SK-N-MC (cell line): ENCODE data around the gene ZNF692.

Source experiments
- DNase-seq: peaks from one replicate; pipeline ENCODE4 v3.0.0-alpha.2; 2011; ENCODE audit warnings: low read depth, low spot score
- H3K27ac ChIP-seq: fragments of 200-600 bp; sonication (generic); 2 replicates; pipeline ENCODE4 v1.5.1; 2016; ENCODE audit warnings: mixed run types
- H3K36me3 ChIP-seq: fragments of 200-600 bp; sonication (generic); 2 replicates; pipeline ENCODE4 v1.6.1; 2017; ENCODE audit warnings: antibody characterized with exemption, low read length, mixed read lengths; ENCODE audit not compliant: insufficient read depth
- H3K4me3 ChIP-seq: fragments of 200-600 bp; sonication (generic); 2 replicates; pipeline ENCODE4 v1.5.1; 2016
- H3K9ac ChIP-seq: fragments of 200-600 bp; sonication (generic); 2 replicates; pipeline ENCODE4 v1.8.0; 2017; ENCODE audit warnings: mixed run types, mixed read lengths; ENCODE audit not compliant: insufficient read length
- H3K9me3 ChIP-seq: fragments of 200-600 bp; sonication (generic); 2 replicates; pipeline ENCODE4 v1.6.1; 2017; ENCODE audit warnings: low read depth, mild to moderate bottlenecking, antibody characterized with exemption, low read length, moderate library complexity, mixed read lengths
- EZH2 ChIP-seq: fragments of 200-600 bp; sonication (generic); IDR thresholded peaks from one replicate; pipeline ENCODE4 v1.6.1; 2017; ENCODE audit warnings: antibody characterized with exemption
- FOXP2 ChIP-seq: optimal IDR thresholded peaks from 2 replicates; pipeline ENCODE3; 2011; ENCODE audit warnings: mild to moderate bottlenecking, moderate library complexity; ENCODE audit not compliant: insufficient read depth; ENCODE audit errors: extremely low read length, control extremely low read depth
- POLR2AphosphoS5 ChIP-seq: IDR thresholded peaks from 2 replicates; pipeline ENCODE4 v1.6.1; 2012; ENCODE audit warnings: mild to moderate bottlenecking, low read depth, low read length, borderline replicate concordance

The ZNF692 gene

GRCh38 chr1:248855580-248855979 is 3.3 kb downstream of the ZNF692 start:
- no peak overlapping the region for H3K9ac ChIP-seq
- no peak for TF ChIP-seq POLR2AphosphoS5
- no peak for TF ChIP-seq FOXP2
- no peak for TF ChIP-seq EZH2
- no peak overlapping the region for H3K4me3 ChIP-seq
- H3K36me3 ChIP-seq = peaks cover 53% of the 10 kb centered on the region
- no peak overlapping the region for H3K27ac ChIP-seq
- no peak for DNase-seq
- no peaks in the 10 kb centered on the region for H3K9me3 ChIP-seq

GRCh38 chr1:248853663-248854375 is 5.1 kb downstream of the ZNF692 start:
- DNase-seq = no peak
- Histone ChIP-seq H3K4me3 (no peak overlapping the region), H3K36me3 (peaks cover 71% of the 10 kb centered on the region), H3K27ac (no peak overlapping the region), H3K9ac (no peak overlapping the region), H3K9me3 (no peaks in the 10 kb centered on the region)
- TF ChIP-seq POLR2AphosphoS5 = no peak
- no peak for TF ChIP-seq FOXP2
- no peak for TF ChIP-seq EZH2

GRCh38 chr1:248852481-248853405 is 6.1 kb downstream of the ZNF692 start:
- Histone ChIP-seq H3K9ac (no peak overlapping the region), H3K36me3 (peaks cover 72% of the 10 kb centered on the region)
- no peak for DNase-seq

GRCh38 chr1:248851390-248851789 is 7.5 kb downstream of the ZNF692 start:
- Histone ChIP-seq H3K9ac (no peak overlapping the region), H3K27ac (no peak overlapping the region), H3K9me3 (no peaks in the 10 kb centered on the region), H3K36me3 (peaks cover 77% of the 10 kb centered on the region), H3K4me3 (no peak overlapping the region)
- DNase-seq = no peak
- no peak for TF ChIP-seq EZH2
- TF ChIP-seq POLR2AphosphoS5 = no peak
- TF ChIP-seq FOXP2 = no peak

More at GRCh38 chr1:248852481-248853405, 6.1 kb downstream of the ZNF692 start:
- Histone ChIP-seq H3K27ac (no peak overlapping the region), H3K9me3 (no peaks in the 10 kb centered on the region), H3K4me3 (no peak overlapping the region)
- no peak for TF ChIP-seq FOXP2
- no peak for TF ChIP-seq EZH2
- no peak for TF ChIP-seq POLR2AphosphoS5

GRCh38 chr1:248850536-248851251 is 8.2 kb downstream of the ZNF692 start:
- TF ChIP-seq POLR2AphosphoS5 (no peak), FOXP2 (no peak), EZH2 (no peak)
- H3K36me3 ChIP-seq = peaks cover 76% of the 10 kb centered on the region

GRCh38 chr1:248850124-248850523 is 8.8 kb downstream of the ZNF692 start:
- Histone ChIP-seq H3K36me3 (peaks cover 74% of the 10 kb centered on the region), H3K9me3 (no peaks in the 10 kb centered on the region; the same call in 1 of the 2 replicates), H3K4me3 (no peak overlapping the region), H3K27ac (no peak overlapping the region), H3K9ac (no peak overlapping the region)
- TF ChIP-seq FOXP2 (no peak), POLR2AphosphoS5 (peak; percentile 25; the same call in 1 of the 2 replicates), EZH2 (no peak)
- no peak for DNase-seq

More at GRCh38 chr1:248850536-248851251, 8.2 kb downstream of the ZNF692 start:
- Histone ChIP-seq H3K4me3 (no peak overlapping the region), H3K9me3 (no peaks in the 10 kb centered on the region), H3K27ac (no peak overlapping the region), H3K9ac (no peak overlapping the region)
- DNase-seq = no peak

GRCh38 chr1:248849637-248850036 is 9.2 kb downstream of the ZNF692 start:
- TF ChIP-seq EZH2 (no peak), FOXP2 (no peak), POLR2AphosphoS5 (no peak)
- no peak for DNase-seq
- H3K36me3 ChIP-seq = peaks cover 70% of the 10 kb centered on the region
- H3K9me3 ChIP-seq = no peaks in the 10 kb centered on the region; the same call in 1 of the 2 replicates
- no peak overlapping the region for H3K27ac ChIP-seq
- H3K4me3 ChIP-seq = no peak overlapping the region
- no peak overlapping the region for H3K9ac ChIP-seq
